ENCODE measurements around the gene NPM1. TPM values are rescaled to one million over a fixed set of nuclear protein-coding genes. Genes with fewer than 3 reads are reported as not detected.

NPM1 gene
- total and polyA plus RNA-seq, 4 donors = 496 to 4,113 (median 1,233) TPM

GRCh38 chr5:171444582-171444981 lies 56.9 kb downstream of the NPM1 start:
- no peaks in the 10 kb centered on the region for H3K27me3 ChIP-seq (ENCODE audit: control insufficient read depth in 1 of 2, insufficient read depth in 2 of 2, low read length in 1 of 2)
- intact Hi-C loops (cut with DNase I) = no loop called here
- no peak for DNase-seq
- no peaks in the 10 kb centered on the region for H3K36me3 ChIP-seq (ENCODE audit: control insufficient read depth in 1 of 2, insufficient read depth in 2 of 2, low read length in 1 of 2)
- no peak overlapping the region for H3K27ac ChIP-seq (ENCODE audit: low read depth in 1 of 2, low read length in 2 of 2)
- H3K9me3 ChIP-seq (ENCODE audit: control insufficient read depth, low read length) = no peaks in the 10 kb centered on the region
- no peak overlapping the region for H3K4me3 ChIP-seq (ENCODE audit: low read length in 2 of 2)
- no peak for ATAC-seq (ENCODE audit: low FRiP score)
- WGBS, 2 donors = 96 to 98% methylated on average over 12 of the region's 12 CpGs
- H3K4me1 ChIP-seq (ENCODE audit: control insufficient read depth in 1 of 2, insufficient read depth in 2 of 2, low read length in 2 of 2) = no peaks in the 10 kb centered on the region

- DNase-seq (peak; percentile 69 to 84), ATAC-seq (ENCODE audit: low FRiP score) (peak; percentile 58)
- Histone ChIP-seq H3K36me3 (ENCODE audit: control insufficient read depth in 1 of 2, insufficient read depth in 2 of 2, low read length in 1 of 2) (no peaks in the 10 kb centered on the region), H3K27me3 (ENCODE audit: control insufficient read depth in 1 of 2, insufficient read depth in 2 of 2, low read length in 1 of 2) (no peaks in the 10 kb centered on the region), H3K27ac (ENCODE audit: low read depth in 1 of 2, low read length in 2 of 2) (no peak overlapping the region), H3K4me1 (ENCODE audit: control insufficient read depth in 1 of 2, insufficient read depth in 2 of 2, low read length in 2 of 2) (no peaks in the 10 kb centered on the region), H3K9me3 (ENCODE audit: control insufficient read depth, low read length) (no peaks in the 10 kb centered on the region), H3K4me3 (ENCODE audit: low read length in 2 of 2) (no peak overlapping the region)
- intact Hi-C loops (cut with DNase I) = no loop called here
- 41 to 49% methylated on average over 14 of the region's 14 CpGs for WGBS, 2 donors
These were observed 58.2 kb downstream of the NPM1 start for GRCh38 chr5:171445644-171446516.

- ATAC-seq (ENCODE audit: low FRiP score) = no peak
- no peak for DNase-seq
- no peak overlapping the region for H3K27ac ChIP-seq (ENCODE audit: low read depth in 1 of 2, low read length in 2 of 2)
- no peaks in the 10 kb centered on the region for H3K9me3 ChIP-seq (ENCODE audit: control insufficient read depth, low read length)
- H3K4me1 ChIP-seq (ENCODE audit: control insufficient read depth in 1 of 2, insufficient read depth in 2 of 2, low read length in 2 of 2) = no peaks in the 10 kb centered on the region
- WGBS, 2 donors = 94 to 97% methylated on average over 5 of the region's 5 CpGs
- no peaks in the 10 kb centered on the region for H3K27me3 ChIP-seq (ENCODE audit: control insufficient read depth in 1 of 2, insufficient read depth in 2 of 2, low read length in 1 of 2)
- intact Hi-C loops (cut with DNase I) = no loop called here
- H3K4me3 ChIP-seq (ENCODE audit: low read length in 2 of 2) = no peak overlapping the region
- H3K36me3 ChIP-seq (ENCODE audit: control insufficient read depth in 1 of 2, insufficient read depth in 2 of 2, low read length in 1 of 2) = no peaks in the 10 kb centered on the region
These were observed 59.6 kb downstream of the NPM1 start for GRCh38 chr5:171447226-171447625.

- intact Hi-C loops (cut with DNase I) = no loop called here
- Histone ChIP-seq H3K4me1 (ENCODE audit: control insufficient read depth in 1 of 2, insufficient read depth in 2 of 2, low read length in 2 of 2) (no peaks in the 10 kb centered on the region), H3K36me3 (ENCODE audit: control insufficient read depth in 1 of 2, insufficient read depth in 2 of 2, low read length in 1 of 2) (no peaks in the 10 kb centered on the region), H3K27me3 (ENCODE audit: control insufficient read depth in 1 of 2, insufficient read depth in 2 of 2, low read length in 1 of 2) (no peaks in the 10 kb centered on the region), H3K27ac (ENCODE audit: low read depth in 1 of 2, low read length in 2 of 2) (no peak overlapping the region), H3K9me3 (ENCODE audit: control insufficient read depth, low read length) (no peaks in the 10 kb centered on the region), H3K4me3 (ENCODE audit: low read length in 2 of 2) (no peak overlapping the region)
- DNase-seq = no peak
- ATAC-seq (ENCODE audit: low FRiP score) = no peak
- WGBS, 2 donors = 93 to 94% methylated on average over 10 of the region's 10 CpGs
These were observed 61.8 kb downstream of the NPM1 start for GRCh38 chr5:171449426-171449825.

- no peaks in the 10 kb centered on the region for H3K36me3 ChIP-seq (ENCODE audit: control insufficient read depth in 1 of 2, insufficient read depth in 2 of 2, low read length in 1 of 2)
- no peaks in the 10 kb centered on the region for H3K9me3 ChIP-seq (ENCODE audit: control insufficient read depth, low read length)
- H3K27ac ChIP-seq (ENCODE audit: low read depth in 1 of 2, low read length in 2 of 2) = peak overlapping the region; percentile 6 to 27
- H3K4me3 ChIP-seq (ENCODE audit: low read length in 2 of 2) = peak overlapping the region; percentile 28 to 38
- intact Hi-C loops (cut with DNase I) = loop anchor here in 1 of 2 donors (5.0 kb wide), 1 partner anchor 42 kb away; no protein-coding TSS in a partner anchor
- H3K27me3 ChIP-seq (ENCODE audit: control insufficient read depth in 1 of 2, insufficient read depth in 2 of 2, low read length in 1 of 2) = no peaks in the 10 kb centered on the region
- 6% methylated on average over 61 to 88 of the region's 88 CpGs for WGBS, 2 donors
- H3K4me1 ChIP-seq (ENCODE audit: control insufficient read depth in 1 of 2, insufficient read depth in 2 of 2, low read length in 2 of 2) = no peaks in the 10 kb centered on the region
- peak; percentile 83 for ATAC-seq (ENCODE audit: low FRiP score)
- peak; percentile 87 to 95 for DNase-seq
These were observed 63.0 kb downstream of the NPM1 start for GRCh38 chr5:171450423-171451331.

GRCh38 chr5:171451421-171451820 lies 63.8 kb downstream of the NPM1 start:
- Histone ChIP-seq H3K27ac (ENCODE audit: low read depth in 1 of 2, low read length in 2 of 2) (no peak overlapping the region), H3K36me3 (ENCODE audit: control insufficient read depth in 1 of 2, insufficient read depth in 2 of 2, low read length in 1 of 2) (no peaks in the 10 kb centered on the region), H3K4me3 (ENCODE audit: low read length in 2 of 2) (no peak overlapping the region), H3K27me3 (ENCODE audit: control insufficient read depth in 1 of 2, insufficient read depth in 2 of 2, low read length in 1 of 2) (no peaks in the 10 kb centered on the region), H3K4me1 (ENCODE audit: control insufficient read depth in 1 of 2, insufficient read depth in 2 of 2, low read length in 2 of 2) (no peaks in the 10 kb centered on the region), H3K9me3 (ENCODE audit: control insufficient read depth, low read length) (no peaks in the 10 kb centered on the region)
- no peak for ATAC-seq (ENCODE audit: low FRiP score)
- no peak for DNase-seq
- intact Hi-C loops (cut with DNase I) = loop anchor here in 1 of 2 donors (5.0 kb wide), 1 partner anchor 41 kb away; no protein-coding TSS in a partner anchor
- 88 to 92% methylated on average over 17 of the region's 17 CpGs for WGBS, 2 donors

- Histone ChIP-seq H3K27ac (ENCODE audit: low read depth in 1 of 2, low read length in 2 of 2) (no peak overlapping the region), H3K4me3 (ENCODE audit: low read length in 2 of 2) (no peak overlapping the region), H3K4me1 (ENCODE audit: control insufficient read depth in 1 of 2, insufficient read depth in 2 of 2, low read length in 2 of 2) (no peaks in the 10 kb centered on the region), H3K27me3 (ENCODE audit: control insufficient read depth in 1 of 2, insufficient read depth in 2 of 2, low read length in 1 of 2) (no peaks in the 10 kb centered on the region), H3K36me3 (ENCODE audit: control insufficient read depth in 1 of 2, insufficient read depth in 2 of 2, low read length in 1 of 2) (no peaks in the 10 kb centered on the region), H3K9me3 (ENCODE audit: control insufficient read depth, low read length) (no peaks in the 10 kb centered on the region)
- 93 to 95% methylated on average over 11 of the region's 11 CpGs for WGBS, 2 donors
- ATAC-seq (ENCODE audit: low FRiP score) (no peak), DNase-seq (no peak)
- intact Hi-C loops (cut with DNase I) = loop anchor here in 1 of 2 donors (5.0 kb wide), 1 partner anchor 39 kb away; no protein-coding TSS in a partner anchor
These were observed 65.5 kb downstream of the NPM1 start for GRCh38 chr5:171453056-171453725.

GRCh38 chr5:171453988-171454387 lies 66.3 kb downstream of the NPM1 start:
- Histone ChIP-seq H3K4me1 (ENCODE audit: control insufficient read depth in 1 of 2, insufficient read depth in 2 of 2, low read length in 2 of 2) (no peaks in the 10 kb centered on the region), H3K36me3 (ENCODE audit: control insufficient read depth in 1 of 2, insufficient read depth in 2 of 2, low read length in 1 of 2) (no peaks in the 10 kb centered on the region), H3K9me3 (ENCODE audit: control insufficient read depth, low read length) (no peaks in the 10 kb centered on the region), H3K4me3 (ENCODE audit: low read length in 2 of 2) (no peak overlapping the region), H3K27me3 (ENCODE audit: control insufficient read depth in 1 of 2, insufficient read depth in 2 of 2, low read length in 1 of 2) (no peaks in the 10 kb centered on the region), H3K27ac (ENCODE audit: low read depth in 1 of 2, low read length in 2 of 2) (no peak overlapping the region)
- DNase-seq (no peak), ATAC-seq (ENCODE audit: low FRiP score) (no peak)
- intact Hi-C loops (cut with DNase I) = loop anchor here in 1 of 2 donors (5.0 kb wide), 1 partner anchor 38 kb away; no protein-coding TSS in a partner anchor
- 95% methylated on average over 2 of the region's 2 CpGs for WGBS, 2 donors

Measured in aorta (tissue), 5 donors.